ENCODE results near the gene GET4.

- no peak for TF ChIP-seq POLR2A (IDR thresholded peaks at IDR 0.05; ENCODE audit: low read depth, low read length)
- no peak for TF ChIP-seq CTCF (conservative IDR thresholded peaks at IDR 0.05; ENCODE audit: low read depth, low read length)
- no peak for TF ChIP-seq MXI1 (IDR thresholded peaks at IDR 0.05; ENCODE audit: borderline replicate concordance, low read depth, low read length)
- no peak for TF ChIP-seq RFX5 (IDR thresholded peaks at IDR 0.05; ENCODE audit: low read depth, low read length)
- no peak for TF ChIP-seq MAFK (IDR thresholded peaks at IDR 0.05; ENCODE audit: low read depth, low read length)
- no peak for TF ChIP-seq RAD21 (IDR thresholded peaks at IDR 0.05; ENCODE audit: low read length)
- no peak for TF ChIP-seq RCOR1 (IDR thresholded peaks at IDR 0.05; ENCODE audit: insufficient replicate concordance, low read length)
- no peak for TF ChIP-seq NFE2L2 (IDR thresholded peaks at IDR 0.05; ENCODE audit: low read depth, low read length)
- TF ChIP-seq FOS (IDR thresholded peaks at IDR 0.05; ENCODE audit: low read depth, low read length) = no peak
- no peak for TF ChIP-seq CHD1 (IDR thresholded peaks at IDR 0.05; ENCODE audit: low read depth, low read length)
- TF ChIP-seq SMC3 (IDR thresholded peaks at IDR 0.05; ENCODE audit: low read depth, low read length) = no peak
Observed at GRCh38 chr7:939843-940242, 63.5 kb downstream of the GET4 start.

Measured in IMR-90 (cell line).